ENCODE results near the gene CCDC144A.
"Not testable (repeated sequence)": the region's sequence is repeated elsewhere in the genome, so short reads cannot be mapped to it uniquely, and the experiment has no call there.

CCDC144A gene

GRCh38 chr17:16751224-16751923 lies 61.3 kb downstream of the CCDC144A start:
- DNase-seq: not testable (repeated sequence)

- DNase-seq: not testable (repeated sequence)
Observed at GRCh38 chr17:16751924-16752287, 61.9 kb downstream of the CCDC144A start.

DNA sequence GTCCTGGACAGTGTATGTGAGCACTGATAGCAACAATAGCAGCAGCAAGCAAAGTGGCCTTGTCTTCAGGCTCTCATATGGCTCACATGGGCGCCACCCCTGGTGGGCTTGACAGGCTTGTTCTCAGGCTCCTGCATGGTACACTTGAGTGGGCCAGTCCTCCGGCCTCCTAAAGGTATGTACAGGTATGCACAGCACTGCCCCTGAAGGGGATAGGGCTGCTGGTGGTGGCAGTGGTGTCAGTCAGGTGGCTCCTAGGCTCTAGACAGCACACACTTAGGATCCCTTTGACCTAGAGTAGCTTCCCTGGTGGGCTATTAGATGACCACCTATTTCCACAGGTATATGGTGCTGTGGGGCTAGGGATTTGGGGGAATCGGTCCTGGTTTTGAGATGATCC lies 67.5 kb downstream of the CCDC144A start:
- DNase-seq: not testable (repeated sequence)

DNA sequence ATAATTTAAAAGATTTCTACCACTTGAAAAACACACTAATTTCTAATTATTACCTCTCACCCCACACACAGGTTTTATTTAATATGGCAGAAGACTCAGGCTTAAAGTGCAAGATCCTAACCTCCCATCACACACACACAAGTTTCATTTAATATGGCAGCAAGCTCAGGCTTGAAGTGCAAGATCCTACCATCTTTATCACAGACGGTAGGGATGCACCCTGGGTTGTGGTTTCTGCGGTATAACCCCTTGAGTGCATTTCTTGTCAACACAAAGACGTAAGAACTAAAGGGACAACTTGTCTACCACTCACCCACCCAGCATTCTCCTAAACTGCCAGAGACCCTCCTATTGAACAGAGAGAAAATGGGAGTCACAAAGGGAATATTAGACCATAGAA lies 68.1 kb downstream of the CCDC144A start:
- DNase-seq: not testable (repeated sequence)

- DNase-seq: not testable (repeated sequence)
Observed at GRCh38 chr17:16768290-16769175, 78.5 kb downstream of the CCDC144A start.

DNA sequence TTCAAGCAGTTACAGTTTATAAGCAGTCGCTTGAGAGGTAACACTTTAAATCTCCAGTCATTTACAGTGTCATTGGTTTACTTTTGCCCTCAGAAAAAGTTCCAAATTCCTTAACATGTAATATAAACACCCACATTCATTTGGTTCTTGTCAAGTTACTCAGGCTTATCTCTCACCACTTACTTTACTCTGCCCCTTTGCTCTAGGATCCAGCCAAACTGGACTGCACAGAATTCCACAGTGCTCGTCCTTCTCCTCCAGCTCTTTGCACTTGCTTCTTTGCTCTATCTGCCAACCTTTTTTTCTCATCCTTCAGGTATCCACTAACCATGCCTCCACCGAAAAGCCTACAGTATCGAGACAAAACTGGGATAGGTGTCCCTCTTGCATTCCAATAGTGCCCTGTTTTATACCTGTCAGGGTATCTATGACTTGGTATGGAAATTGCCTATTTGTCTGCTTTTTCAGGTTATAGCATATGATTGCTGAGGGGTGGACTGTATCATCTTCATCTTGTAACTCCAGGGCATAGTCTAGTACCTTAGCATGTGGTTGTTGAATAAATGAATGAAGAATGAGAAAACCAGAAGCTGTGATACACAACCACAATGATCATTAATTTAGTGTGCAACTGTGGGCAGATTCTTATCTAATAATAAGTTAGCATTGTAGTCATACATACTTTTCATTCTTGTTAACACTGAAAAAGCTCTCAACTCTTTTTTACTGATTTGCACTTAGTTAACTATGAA lies 82.5 kb downstream of the CCDC144A start:
- DNase-seq: not testable (repeated sequence)

DNA sequence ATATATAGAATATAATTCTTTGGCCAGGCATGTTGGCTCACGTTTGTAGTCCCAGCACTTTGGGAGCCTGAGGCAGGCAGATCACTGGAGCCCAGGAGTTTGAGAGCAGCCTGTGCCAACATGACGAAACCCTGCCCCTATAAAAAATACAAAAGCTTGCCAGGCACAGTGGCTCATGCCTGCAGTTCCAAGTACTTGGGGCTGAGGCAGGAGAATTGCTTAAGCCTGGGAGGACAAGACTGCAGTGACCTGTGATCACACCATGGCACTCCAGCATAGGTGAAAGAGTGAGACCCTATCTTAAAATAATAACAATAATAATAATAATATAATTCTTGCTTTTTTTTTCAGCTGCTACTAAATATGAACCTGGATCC lies 83.1 kb downstream of the CCDC144A start:
- not testable (repeated sequence) for DNase-seq

DNA sequence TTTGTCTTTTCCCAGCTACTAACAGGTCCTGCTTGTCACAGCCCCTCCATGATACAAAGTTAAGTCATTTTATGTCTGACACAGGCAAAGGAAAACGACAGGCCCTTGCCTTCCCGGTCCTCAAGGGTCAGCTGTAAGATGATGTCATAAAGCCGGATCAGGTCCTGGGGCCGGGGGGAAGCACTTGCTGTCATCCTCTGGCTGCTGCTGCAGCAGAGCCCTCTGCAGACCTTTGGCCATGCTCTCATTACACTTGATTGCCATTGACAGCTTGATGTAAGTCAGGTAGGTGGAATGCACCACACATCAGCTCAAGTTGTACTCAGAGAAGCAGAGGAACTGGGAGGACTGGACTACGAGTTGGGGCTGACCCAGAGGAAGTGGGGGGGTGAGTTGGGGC lies 97.8 kb downstream of the CCDC144A start:
- not testable (repeated sequence) for DNase-seq

- DNase-seq: not testable (repeated sequence)
Observed at GRCh38 chr17:16788889-16789536, 99.0 kb downstream of the CCDC144A start.

GRCh38 chr17:16789622-16790021 lies 99.6 kb downstream of the CCDC144A start:
- not testable (repeated sequence) for DNase-seq

DNA sequence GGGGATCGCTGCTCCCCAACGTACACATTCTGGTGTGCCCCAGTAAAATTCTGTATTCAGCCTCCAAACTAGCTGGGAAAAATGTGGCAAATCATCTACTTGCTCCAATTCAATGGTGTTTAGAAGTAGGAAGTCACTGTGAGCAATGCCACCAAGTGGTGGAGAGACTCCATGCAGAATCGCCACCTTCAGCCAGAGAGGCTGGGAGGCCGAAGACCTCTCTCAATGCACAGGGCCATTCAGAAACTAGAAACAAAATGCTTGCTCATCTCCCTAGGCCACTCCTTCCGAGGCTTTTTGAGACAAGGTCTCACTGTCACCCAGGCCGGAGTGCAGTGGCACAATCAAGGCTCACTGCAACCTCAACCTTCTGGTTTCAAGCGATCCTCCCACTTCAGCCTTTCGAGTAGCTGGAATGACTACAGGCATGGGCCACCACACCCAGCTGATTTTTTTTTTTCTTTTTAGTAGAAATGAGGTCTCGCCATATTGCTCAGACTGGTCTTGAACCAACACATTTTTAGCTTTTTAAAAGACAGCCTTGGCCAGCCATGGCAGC lies 100.4 kb downstream of the CCDC144A start:
- not testable (repeated sequence) for DNase-seq

- DNase-seq: not testable (repeated sequence)
Observed at GRCh38 chr17:16794215-16794614, 104.2 kb downstream of the CCDC144A start.

DNA sequence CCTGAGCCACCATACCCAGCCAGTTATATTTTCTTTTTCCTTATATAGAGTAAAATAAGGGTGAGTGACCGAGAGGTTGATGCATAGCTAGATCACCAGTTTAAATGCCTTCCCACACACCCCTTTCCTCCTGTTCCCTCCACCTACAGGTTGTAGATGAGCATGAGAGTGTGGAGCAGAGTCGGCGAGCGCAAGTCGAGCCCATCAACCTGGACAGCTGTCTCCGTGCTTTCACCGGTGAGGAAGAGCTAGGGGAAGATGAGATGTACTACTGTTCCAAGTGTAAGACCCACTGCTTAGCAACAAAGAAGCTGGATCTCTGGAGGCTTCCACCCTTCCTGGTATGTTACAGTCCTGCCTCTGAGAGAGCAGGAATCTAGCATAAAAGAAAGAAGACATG lies 105.9 kb downstream of the CCDC144A start:
- DNase-seq: not testable (repeated sequence)

DNA sequence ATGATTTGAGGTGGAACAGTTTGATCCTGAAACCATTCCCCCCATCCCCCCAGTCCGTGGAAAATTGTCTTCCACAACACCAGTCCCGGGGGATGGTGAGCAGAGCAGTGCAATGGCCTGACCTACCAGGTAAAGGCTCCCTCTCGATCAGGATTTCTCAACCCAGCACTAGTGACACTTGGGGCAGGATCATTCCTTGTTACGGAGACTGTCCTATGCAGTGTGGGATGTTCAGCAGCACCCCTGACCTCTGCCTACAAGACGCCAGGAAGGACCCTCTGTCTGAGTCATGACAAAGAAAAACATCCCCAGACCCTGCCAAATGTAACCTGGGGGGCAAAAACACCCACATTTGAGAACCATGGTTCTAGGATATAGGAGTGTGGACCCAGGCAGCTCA lies 114.8 kb downstream of the CCDC144A start:
- not testable (repeated sequence) for DNase-seq

DNA sequence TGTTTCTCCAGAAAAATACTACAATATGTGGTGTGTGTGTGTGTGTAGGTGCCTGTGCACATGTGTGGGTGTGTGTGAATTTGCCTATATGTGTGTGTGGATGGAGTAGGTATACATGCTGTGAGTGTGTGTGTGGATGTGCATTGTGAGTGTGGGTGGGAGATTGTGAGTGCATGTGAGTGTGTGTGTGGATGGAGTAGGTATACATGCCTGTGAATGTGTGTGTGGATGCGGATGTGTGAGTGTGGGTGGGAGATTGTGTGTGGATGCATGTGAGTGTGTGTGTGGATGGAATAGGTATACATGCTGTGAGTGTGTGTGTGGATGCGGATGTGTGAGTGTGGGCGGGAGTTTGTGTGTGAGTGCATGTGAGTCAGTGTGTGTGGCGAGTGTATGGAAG lies 116.6 kb downstream of the CCDC144A start:
- not testable (repeated sequence) for DNase-seq

GRCh38 chr17:16807620-16808019 lies 117.6 kb downstream of the CCDC144A start:
- not testable (repeated sequence) for DNase-seq

DNA sequence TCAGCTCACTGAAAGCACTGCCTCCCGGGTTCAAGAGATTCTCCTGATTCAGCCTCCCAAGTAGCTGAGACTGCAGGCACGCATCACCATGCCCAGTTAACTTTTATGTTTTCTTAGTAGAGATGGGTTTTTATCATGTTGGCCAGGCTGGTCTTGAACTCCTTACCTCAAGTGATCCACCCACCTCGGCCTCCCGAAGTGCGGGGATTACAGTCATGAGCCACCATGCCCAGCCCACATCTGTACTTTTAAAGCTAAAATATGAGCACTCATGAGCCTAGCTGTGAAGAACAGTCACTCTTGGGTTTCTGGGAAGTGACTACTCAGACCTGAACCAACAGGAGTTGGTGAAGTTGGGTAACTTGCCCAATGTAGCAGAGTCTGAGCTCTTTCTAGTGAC lies 120.2 kb downstream of the CCDC144A start:
- DNase-seq: not testable (repeated sequence)

GRCh38 chr17:16812126-16812525 lies 122.1 kb downstream of the CCDC144A start:
- DNase-seq: not testable (repeated sequence)

DNA sequence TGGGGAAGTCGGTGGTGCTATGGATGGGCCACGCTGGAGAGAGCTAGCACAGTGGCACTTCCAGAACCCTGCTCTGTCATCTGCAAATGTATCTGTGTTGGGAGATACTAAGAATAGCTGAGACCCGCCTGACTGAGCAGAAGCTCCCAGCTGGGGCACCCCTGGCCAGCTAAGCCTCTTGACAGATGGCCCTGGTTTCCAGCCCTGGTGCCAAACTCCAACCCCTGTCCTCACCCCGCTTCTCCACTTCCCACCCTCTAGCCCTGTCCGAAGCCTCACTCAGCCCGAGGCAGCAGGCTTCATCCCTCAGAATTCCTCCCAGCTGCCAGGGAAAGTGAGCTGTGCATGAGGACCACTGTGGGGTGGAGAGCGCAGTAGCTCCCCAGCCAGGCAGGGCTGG lies 124.4 kb downstream of the CCDC144A start:
- DNase-seq: no peak

- DNase-seq: no peak
Observed at GRCh38 chr17:16817201-16817600, 127.2 kb downstream of the CCDC144A start.

- not testable (repeated sequence) for DNase-seq
Observed at GRCh38 chr17:16817940-16818339, 127.9 kb downstream of the CCDC144A start.

DNA sequence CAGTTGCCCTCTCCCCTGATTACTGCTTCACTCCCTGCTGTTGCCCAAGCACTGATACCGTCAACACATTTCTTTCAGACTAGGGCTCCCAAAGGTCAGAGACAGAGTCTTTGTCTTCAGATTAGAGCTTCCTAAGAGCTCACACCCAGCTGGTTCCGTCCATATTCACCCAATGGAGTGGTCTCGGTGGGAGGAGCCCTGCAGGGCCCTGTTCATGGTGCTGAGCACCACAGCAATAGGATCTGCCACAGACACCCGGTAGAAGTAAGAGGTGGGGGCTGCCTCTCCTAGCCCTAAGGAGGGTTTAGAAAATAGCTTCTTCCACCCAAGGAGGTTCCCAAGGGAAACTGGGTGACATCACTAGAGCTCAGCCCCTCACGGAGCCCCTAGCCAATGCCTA lies 128.3 kb downstream of the CCDC144A start:
- DNase-seq: no peak
